Activated CD8-positive, alpha-beta T cell treated with anti-CD3 and anti-CD28 coated beads for 36 hours (primary cell): ENCODE measurements around the gene NUDT14. TPM values are rescaled to one million over a fixed set of nuclear protein-coding genes. Genes with fewer than 3 reads are reported as not detected.

Experiments
- ATAC-seq: fragments of 200-7000 bp; cut with Tn5 transposase; one replicate; pipeline ENCODE4 v1.10.0; 2021; ENCODE audit warnings: mild to moderate bottlenecking, moderate library complexity
- CTCF ChIA-PET: fragments of 350-600 bp; sonication (Branson Sonifier 250); formaldehyde crosslinking; loops from one replicate; lab custom pipeline; 2021; ENCODE audit warnings: antibody characterized with exemption; lab: Charles Lee
- POLR2A ChIA-PET: fragments of 350-600 bp; sonication (Branson Sonifier 250); formaldehyde crosslinking; loops from one replicate; lab custom pipeline; 2021; ENCODE audit warnings: antibody characterized with exemption; lab: Charles Lee
- DNase-seq: peaks from one replicate; pipeline ENCODE4 v3.0.0-alpha.2; 2020
- H3K27ac Mint-ChIP-seq: one replicate; pipeline ENCODE4 v1.8.0; 2021; ENCODE audit warnings: mild to moderate bottlenecking, mixed read lengths
- H3K27me3 Mint-ChIP-seq: one replicate; pipeline ENCODE4 v1.8.0; 2021; ENCODE audit warnings: mixed read lengths
- H3K36me3 Mint-ChIP-seq: one replicate; pipeline ENCODE4 v1.8.0; 2021; ENCODE audit warnings: low read depth, mixed read lengths
- H3K4me1 Mint-ChIP-seq: one replicate; pipeline ENCODE4 v1.8.0; 2021; ENCODE audit warnings: low read depth, mixed read lengths
- H3K4me3 Mint-ChIP-seq: one replicate; pipeline ENCODE4 v1.8.0; 2021; ENCODE audit warnings: mild to moderate bottlenecking, moderate library complexity, mixed read lengths
- H3K9me3 Mint-ChIP-seq: one replicate; pipeline ENCODE4 v1.8.0; 2021; ENCODE audit warnings: mixed read lengths
- CTCF ChIP-seq: fragments of 200-600 bp; IDR thresholded peaks from one replicate; pipeline ENCODE4 v1.8.0; 2022; ENCODE audit warnings: antibody characterized with exemption, mild to moderate bottlenecking
- intact Hi-C: fragments of 100-400 bp; cut with micrococcal nuclease; formaldehyde crosslinking; loops from one replicate; pipeline ENCODE4 v1.10.0; 2022
- total RNA-seq, 2 experiments: library from RNA; stranded (reverse); gene quantifications; one replicate each; pipeline ENCODE4 v1.2.3, GENCODE V29; 2021

NUDT14 gene
- total RNA-seq, 2 experiments from 2014 or later, result 9.3 to 9.7 TPM

- Mint-ChIP-seq H3K27me3 (peaks cover 4% of the 10 kb centered on the region), H3K4me3 (no peak overlapping the region), H3K9me3 (peaks cover 5% of the 10 kb centered on the region), H3K27ac (no peak overlapping the region), H3K4me1 (no peaks in the 10 kb centered on the region), H3K36me3 (no peaks in the 10 kb centered on the region)
- no peak for TF ChIP-seq CTCF
- intact Hi-C loops, result no loop called here
- ChIA-PET POLR2A (no interaction called here), CTCF (no interaction called here)
- DNase-seq (no peak), ATAC-seq (no peak)
These were observed 44.5 kb downstream of the NUDT14 start for GRCh38 chr14:105136401-105137322.

- Mint-ChIP-seq H3K9me3 (peaks cover 5% of the 10 kb centered on the region), H3K27me3 (peaks cover 4% of the 10 kb centered on the region), H3K36me3 (no peaks in the 10 kb centered on the region), H3K27ac (no peak overlapping the region), H3K4me3 (no peak overlapping the region), H3K4me1 (no peaks in the 10 kb centered on the region)
- CTCF ChIA-PET, result no interaction called here
- POLR2A ChIA-PET, result no interaction called here
- TF ChIP-seq CTCF, result no peak
- no peak for DNase-seq
- ATAC-seq, result no peak
- intact Hi-C loops, result no loop called here
These were observed 45.3 kb downstream of the NUDT14 start for GRCh38 chr14:105135700-105136395.

- intact Hi-C loops, result no loop called here
- ATAC-seq (no peak), DNase-seq (no peak)
- POLR2A ChIA-PET, result no interaction called here
- Mint-ChIP-seq H3K4me1 (no peaks in the 10 kb centered on the region), H3K27me3 (peaks cover 4% of the 10 kb centered on the region), H3K4me3 (no peak overlapping the region), H3K9me3 (peaks cover 2% of the 10 kb centered on the region), H3K27ac (no peak overlapping the region), H3K36me3 (no peaks in the 10 kb centered on the region)
- CTCF ChIA-PET, result no interaction called here
- no peak for TF ChIP-seq CTCF
These were observed 48.0 kb downstream of the NUDT14 start for GRCh38 chr14:105132921-105133654.

GRCh38 chr14:105131241-105131640, 49.9 kb downstream of the NUDT14 start:
- no peak for ATAC-seq
- DNase-seq, result no peak
- Mint-ChIP-seq H3K9me3 (peaks cover 2% of the 10 kb centered on the region), H3K27ac (no peak overlapping the region), H3K36me3 (no peaks in the 10 kb centered on the region), H3K4me3 (no peak overlapping the region), H3K27me3 (peaks cover 9% of the 10 kb centered on the region), H3K4me1 (no peaks in the 10 kb centered on the region)
- intact Hi-C loops, result no loop called here
- TF ChIP-seq CTCF, result no peak
- CTCF ChIA-PET, result interaction anchor here (1.0 to 1.3 kb wide), 2 partner anchors 36 to 349 kb away, joined by 3 to 4 read pairs; no protein-coding TSS in a partner anchor
- POLR2A ChIA-PET, result no interaction called here
